ENCODE results near the gene HTR3E. TPM values are rescaled to one million over a fixed set of nuclear protein-coding genes. Genes with fewer than 3 reads are reported as not detected.

Gene HTR3E, protein sequence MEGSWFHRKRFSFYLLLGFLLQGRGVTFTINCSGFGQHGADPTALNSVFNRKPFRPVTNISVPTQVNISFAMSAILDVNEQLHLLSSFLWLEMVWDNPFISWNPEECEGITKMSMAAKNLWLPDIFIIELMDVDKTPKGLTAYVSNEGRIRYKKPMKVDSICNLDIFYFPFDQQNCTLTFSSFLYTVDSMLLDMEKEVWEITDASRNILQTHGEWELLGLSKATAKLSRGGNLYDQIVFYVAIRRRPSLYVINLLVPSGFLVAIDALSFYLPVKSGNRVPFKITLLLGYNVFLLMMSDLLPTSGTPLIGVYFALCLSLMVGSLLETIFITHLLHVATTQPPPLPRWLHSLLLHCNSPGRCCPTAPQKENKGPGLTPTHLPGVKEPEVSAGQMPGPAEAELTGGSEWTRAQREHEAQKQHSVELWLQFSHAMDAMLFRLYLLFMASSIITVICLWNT
- total RNA-seq, result not detected in 2 replicates

DNA sequence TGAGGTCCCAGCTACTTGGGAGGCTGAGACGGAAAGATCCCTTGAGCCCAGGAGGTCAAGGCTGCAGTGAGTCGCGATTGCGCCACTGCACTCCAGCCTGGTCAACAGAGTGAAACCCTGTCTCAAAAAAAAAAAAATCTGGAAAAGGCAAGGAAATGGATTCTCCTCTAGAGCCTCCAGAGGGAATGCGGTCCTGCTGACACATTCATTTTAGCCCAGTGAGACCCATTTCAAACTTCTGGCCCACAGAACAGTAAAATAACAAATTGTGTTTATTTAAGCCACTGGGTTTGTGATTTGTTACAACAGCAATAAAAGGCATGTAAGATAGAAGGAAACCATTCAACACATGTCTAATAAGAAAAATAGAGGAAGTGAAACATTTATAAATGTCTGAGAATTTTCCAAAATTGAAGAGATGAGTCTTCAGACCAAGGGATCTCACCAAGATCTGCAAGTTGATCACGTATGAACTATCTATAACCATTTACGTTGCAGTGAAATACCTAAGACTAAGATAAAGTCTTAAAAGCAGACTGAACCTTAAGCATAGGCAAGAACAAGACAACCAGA, at the start of gene HTR3E:
HTR3E (plus strand) TSS at position 254 of the 573 bp plus-strand sequence. CDS start 466 bp downstream, outside the sequence.
- no peak for DNase-seq (ENCODE audit: low read depth)
- FAIRE-seq, result no peak
- no peaks in the 10 kb centered on the region for H3K27me3 ChIP-seq (ENCODE audit: control insufficient read depth, insufficient read depth, low read length)
- no peak within 1 kb of the TSS for H3K4me3 ChIP-seq (ENCODE audit: low read depth, low read length)
- no peaks in the 10 kb centered on the region for H3K36me3 ChIP-seq (ENCODE audit: control insufficient read depth, insufficient read depth, low read length)
- TF ChIP-seq, protein P1, sequence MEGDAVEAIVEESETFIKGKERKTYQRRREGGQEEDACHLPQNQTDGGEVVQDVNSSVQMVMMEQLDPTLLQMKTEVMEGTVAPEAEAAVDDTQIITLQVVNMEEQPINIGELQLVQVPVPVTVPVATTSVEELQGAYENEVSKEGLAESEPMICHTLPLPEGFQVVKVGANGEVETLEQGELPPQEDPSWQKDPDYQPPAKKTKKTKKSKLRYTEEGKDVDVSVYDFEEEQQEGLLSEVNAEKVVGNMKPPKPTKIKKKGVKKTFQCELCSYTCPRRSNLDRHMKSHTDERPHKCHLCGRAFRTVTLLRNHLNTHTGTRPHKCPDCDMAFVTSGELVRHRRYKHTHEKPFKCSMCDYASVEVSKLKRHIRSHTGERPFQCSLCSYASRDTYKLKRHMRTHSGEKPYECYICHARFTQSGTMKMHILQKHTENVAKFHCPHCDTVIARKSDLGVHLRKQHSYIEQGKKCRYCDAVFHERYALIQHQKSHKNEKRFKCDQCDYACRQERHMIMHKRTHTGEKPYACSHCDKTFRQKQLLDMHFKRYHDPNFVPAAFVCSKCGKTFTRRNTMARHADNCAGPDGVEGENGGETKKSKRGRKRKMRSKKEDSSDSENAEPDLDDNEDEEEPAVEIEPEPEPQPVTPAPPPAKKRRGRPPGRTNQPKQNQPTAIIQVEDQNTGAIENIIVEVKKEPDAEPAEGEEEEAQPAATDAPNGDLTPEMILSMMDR (IDR thresholded peaks at IDR 0.05; ENCODE audit: insufficient read depth, low read length, severe bottlenecking), result no peak

DNA sequence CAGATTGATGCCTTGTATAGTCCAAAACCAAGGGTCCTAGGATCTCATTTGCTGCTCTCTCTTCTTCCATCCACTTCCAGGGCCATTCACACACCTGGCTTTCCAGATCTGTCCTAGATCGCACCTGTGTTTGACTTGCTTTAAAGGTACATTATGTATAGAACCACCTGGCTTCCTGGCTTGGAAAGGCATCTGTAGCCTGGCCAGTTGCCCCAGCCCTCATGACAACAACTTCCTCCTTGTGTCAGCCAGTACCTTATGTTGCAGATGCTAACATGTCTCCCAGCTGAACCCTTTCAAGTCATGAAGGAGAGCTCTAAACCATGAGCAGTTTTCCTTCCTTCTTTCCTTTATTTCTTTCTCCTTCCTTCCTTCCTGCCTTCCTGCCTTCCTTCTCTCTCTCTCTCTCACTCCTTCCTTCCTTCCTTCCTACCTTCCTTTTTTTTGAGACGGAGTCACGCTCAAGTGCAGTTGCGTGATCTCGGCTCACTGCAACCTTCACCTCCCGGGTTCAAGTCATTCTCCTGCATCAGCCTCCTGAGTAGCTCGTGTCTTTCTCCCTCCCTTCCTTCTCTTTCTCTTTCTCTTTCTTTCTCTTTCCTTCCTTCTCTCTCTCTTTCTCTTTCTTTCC, 46.5 kb upstream of the HTR3E start:
- Histone ChIP-seq H3K36me3 (ENCODE audit: control insufficient read depth, insufficient read depth, low read length) (no peaks in the 10 kb centered on the region), H3K4me3 (ENCODE audit: low read depth, low read length) (no peak overlapping the region), H3K27me3 (ENCODE audit: control insufficient read depth, insufficient read depth, low read length) (peaks cover 4% of the 10 kb centered on the region)
- FAIRE-seq, result no peak
- TF ChIP-seq, protein P1 (IDR thresholded peaks at IDR 0.05; ENCODE audit: insufficient read depth, low read length, severe bottlenecking), result no peak
- peak; percentile 8 for DNase-seq (ENCODE audit: low read depth)

DNA sequence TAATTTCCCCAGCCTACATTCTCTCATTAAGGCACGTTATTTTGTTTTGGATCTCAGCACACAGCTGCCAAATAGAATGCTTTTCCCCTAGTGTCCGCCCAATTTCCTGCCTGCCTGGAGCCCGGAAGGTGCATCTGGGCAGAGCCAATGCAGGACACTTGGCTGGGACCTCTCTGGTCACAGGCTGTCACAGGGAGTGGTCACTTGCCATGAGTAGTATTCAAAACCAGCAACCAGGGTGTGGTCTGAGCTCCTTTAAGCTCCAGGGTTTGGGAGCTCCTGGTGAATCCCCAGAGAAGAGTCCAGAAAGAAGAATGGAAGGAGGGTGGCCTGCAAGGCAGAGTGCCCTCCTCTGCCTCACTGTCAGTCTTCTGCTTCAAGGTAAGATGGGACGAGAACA, 44.1 kb upstream of the HTR3E start, which contains the start of gene HTR3C:
HTR3C (plus strand) TSS at position 281 of the 400 bp plus-strand sequence; CDS start at position 315, 34 bp downstream.
- FAIRE-seq, result no peak
- no peaks in the 10 kb centered on the region for H3K36me3 ChIP-seq (ENCODE audit: control insufficient read depth, insufficient read depth, low read length)
- TF ChIP-seq, protein P1 (IDR thresholded peaks at IDR 0.05; ENCODE audit: insufficient read depth, low read length, severe bottlenecking), result no peak
- no peak for DNase-seq (ENCODE audit: low read depth)
- peaks cover 5% of the 10 kb centered on the region for H3K27me3 ChIP-seq (ENCODE audit: control insufficient read depth, insufficient read depth, low read length)
- H3K4me3 ChIP-seq (ENCODE audit: low read depth, low read length), result no peak within 1 kb of the TSS

DNA sequence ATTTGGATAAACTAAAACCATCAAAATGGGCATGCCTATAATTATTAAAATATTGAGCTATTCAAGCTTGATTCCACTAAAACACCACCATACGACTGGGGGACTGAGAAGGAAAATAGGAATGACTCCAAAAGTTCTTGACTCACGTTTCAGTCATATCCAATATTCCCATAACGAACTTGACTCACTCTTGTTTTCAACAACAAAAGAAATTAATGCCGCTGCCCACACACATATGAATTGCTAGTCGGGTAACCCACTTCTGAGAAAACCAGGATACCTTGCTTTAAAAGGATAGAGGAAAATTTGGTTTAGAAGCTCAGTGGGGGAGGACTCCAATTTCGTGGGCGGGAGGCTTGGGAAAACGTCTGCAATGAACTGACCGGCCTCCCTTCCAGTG, 38.8 kb upstream of the HTR3E start:
- Histone ChIP-seq H3K27me3 (ENCODE audit: control insufficient read depth, insufficient read depth, low read length) (peaks cover 3% of the 10 kb centered on the region), H3K4me3 (ENCODE audit: low read depth, low read length) (no peak overlapping the region), H3K36me3 (ENCODE audit: control insufficient read depth, insufficient read depth, low read length) (no peaks in the 10 kb centered on the region)
- DNase-seq (ENCODE audit: low read depth) (peak; percentile 62), FAIRE-seq (no peak)
- TF ChIP-seq, protein P1 (IDR thresholded peaks at IDR 0.05; ENCODE audit: insufficient read depth, low read length, severe bottlenecking), result no peak

DNA sequence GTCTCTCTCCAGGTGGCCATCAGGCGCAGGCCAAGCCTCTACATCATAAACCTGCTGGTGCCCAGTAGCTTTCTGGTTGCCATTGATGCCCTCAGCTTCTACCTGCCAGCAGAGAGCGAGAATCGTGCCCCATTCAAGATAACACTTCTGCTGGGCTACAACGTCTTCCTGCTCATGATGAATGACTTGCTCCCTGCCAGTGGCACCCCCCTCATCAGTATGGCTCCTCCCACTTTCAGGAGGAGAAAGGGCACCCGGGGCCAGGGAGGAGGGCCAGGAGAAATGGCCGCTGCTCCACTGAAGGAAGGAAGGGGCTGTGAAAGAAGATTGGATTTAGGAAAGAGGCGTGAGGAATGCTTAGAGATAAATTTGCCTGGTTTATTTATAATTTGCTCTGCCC, 37.4 kb upstream of the HTR3E start:
- FAIRE-seq, result no peak
- DNase-seq (ENCODE audit: low read depth), result no peak
- H3K36me3 ChIP-seq (ENCODE audit: control insufficient read depth, insufficient read depth, low read length), result no peaks in the 10 kb centered on the region
- H3K4me3 ChIP-seq (ENCODE audit: low read depth, low read length), result no peak overlapping the region
- TF ChIP-seq, protein P1 (IDR thresholded peaks at IDR 0.05; ENCODE audit: insufficient read depth, low read length, severe bottlenecking), result no peak
- H3K27me3 ChIP-seq (ENCODE audit: control insufficient read depth, insufficient read depth, low read length), result peaks cover 4% of the 10 kb centered on the region
